ENCODE results near the gene THAP11.

DNA sequence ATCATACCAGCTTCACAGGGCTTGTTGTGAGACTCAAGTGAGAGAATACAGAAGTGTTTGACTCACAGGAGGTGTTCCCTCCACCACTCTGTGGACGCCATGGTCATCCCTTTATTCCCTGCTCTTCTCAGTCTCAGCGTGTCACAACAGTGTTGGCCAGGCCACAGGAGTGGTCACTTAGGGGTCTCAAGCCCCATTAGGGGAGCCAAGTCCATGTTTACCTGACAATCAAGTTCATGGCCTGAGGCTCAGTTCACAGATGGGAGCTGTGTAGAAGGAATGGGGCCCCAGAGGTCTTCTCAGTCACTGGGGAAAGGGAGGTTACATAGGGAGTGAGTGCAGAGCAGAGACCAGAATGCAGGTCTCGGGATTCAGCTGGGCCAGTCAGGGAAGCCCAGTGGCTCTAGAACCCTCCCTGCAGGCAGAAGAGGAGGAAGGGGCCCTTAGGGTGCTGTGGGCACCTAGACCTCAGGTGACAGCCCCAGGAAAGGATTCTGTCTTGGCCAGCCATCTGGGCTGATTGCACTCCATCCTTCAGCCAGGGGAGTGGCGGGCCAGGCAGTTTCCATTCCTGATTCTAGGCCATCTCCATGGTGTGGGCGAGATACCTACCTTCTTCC lies 14.9 kb downstream of the THAP11 start:
- TF ChIP-seq GATA2 (IDR thresholded peaks at IDR 0.05; ENCODE audit: low read depth, low read length) (no peak), GATA3 (IDR thresholded peaks at IDR 0.05; ENCODE audit: low read depth, low read length) (no peak)

Measured in SH-SY5Y (cell line).